Testis (tissue), 2 donors: Measurements from ENCODE around the gene CADM1.

Experiments
- POLR2A ChIP-seq: fragments of 450-650 bp; IDR thresholded peaks from one replicate; pipeline ENCODE4 v1.6.1; 2017; ENCODE audit warnings: antibody characterized with exemption, mild to moderate bottlenecking, moderate library complexity
- TF ChIP-seq, protein P1 (sequence below), 3 experiments: fragments of 450-650 bp in 2 of 3; fragments of 200-600 bp in 1 of 3; sonication (generic) in 1 of 3; IDR thresholded peaks; one replicate each; pipeline ENCODE4 v1.5.1; 2016 to 2019; ENCODE audit warnings: antibody characterized with exemption in 3 of 3, mild to moderate bottlenecking in 2 of 3, moderate library complexity in 1 of 3

DNA sequence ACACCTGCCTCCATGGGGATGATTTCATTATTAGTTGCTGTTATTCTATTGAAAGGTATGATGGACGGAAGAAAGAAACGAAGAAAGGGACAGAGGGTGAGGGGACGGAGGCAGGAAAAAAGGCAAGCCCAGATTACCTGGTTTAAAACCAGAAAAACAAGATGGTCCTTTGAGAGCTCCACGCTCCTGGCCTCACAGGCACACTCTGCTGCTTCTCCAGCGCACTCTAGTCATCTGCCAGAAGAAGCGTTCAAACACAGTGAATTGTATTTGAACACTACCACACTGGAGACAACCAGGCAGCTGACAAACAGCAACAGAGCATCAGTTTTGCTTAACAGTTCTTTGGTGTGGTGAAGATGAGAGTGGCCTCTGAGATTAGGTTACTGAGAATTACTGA lies 216.9 kb downstream of the CADM1 start:
- TF ChIP-seq, protein P1, sequence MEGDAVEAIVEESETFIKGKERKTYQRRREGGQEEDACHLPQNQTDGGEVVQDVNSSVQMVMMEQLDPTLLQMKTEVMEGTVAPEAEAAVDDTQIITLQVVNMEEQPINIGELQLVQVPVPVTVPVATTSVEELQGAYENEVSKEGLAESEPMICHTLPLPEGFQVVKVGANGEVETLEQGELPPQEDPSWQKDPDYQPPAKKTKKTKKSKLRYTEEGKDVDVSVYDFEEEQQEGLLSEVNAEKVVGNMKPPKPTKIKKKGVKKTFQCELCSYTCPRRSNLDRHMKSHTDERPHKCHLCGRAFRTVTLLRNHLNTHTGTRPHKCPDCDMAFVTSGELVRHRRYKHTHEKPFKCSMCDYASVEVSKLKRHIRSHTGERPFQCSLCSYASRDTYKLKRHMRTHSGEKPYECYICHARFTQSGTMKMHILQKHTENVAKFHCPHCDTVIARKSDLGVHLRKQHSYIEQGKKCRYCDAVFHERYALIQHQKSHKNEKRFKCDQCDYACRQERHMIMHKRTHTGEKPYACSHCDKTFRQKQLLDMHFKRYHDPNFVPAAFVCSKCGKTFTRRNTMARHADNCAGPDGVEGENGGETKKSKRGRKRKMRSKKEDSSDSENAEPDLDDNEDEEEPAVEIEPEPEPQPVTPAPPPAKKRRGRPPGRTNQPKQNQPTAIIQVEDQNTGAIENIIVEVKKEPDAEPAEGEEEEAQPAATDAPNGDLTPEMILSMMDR (IDR thresholded peaks at IDR 0.05) = no peak
- no peak for TF ChIP-seq POLR2A
